Measurements from ENCODE around the gene C19orf67. TPM values are rescaled to one million over a fixed set of nuclear protein-coding genes. Genes with fewer than 3 reads are reported as not detected.

C19orf67 gene
- total and polyA plus RNA-seq, 2 of the 13 experiments (the other 11 are each of a cell fraction or from before 2014, with no cell fraction given): 0.11 to 0.32 TPM

- H3K27ac ChIP-seq (ENCODE audit: extremely low read length, insufficient read depth, low read length): no peak overlapping the region
- ChIA-PET CTCF (ENCODE audit: low intra/inter-chr PET ratio, low total read pairs) (no interaction called here), POLR2A (no interaction called here)
- no peak for DNase-seq (ENCODE audit: low spot score)
- H4K20me1 ChIP-seq (ENCODE audit: insufficient read depth, low read length): no peaks in the 10 kb centered on the region
- intact Hi-C loops (cut with micrococcal nuclease; ENCODE audit: unreplicated experiment): no loop called here
- H3K27me3 ChIP-seq (ENCODE audit: control insufficient read depth in 1 of 2, insufficient read depth in 2 of 2, low read length in 2 of 2): no peaks in the 10 kb centered on the region
- peaks cover 57% of the 10 kb centered on the region for H3K4me1 ChIP-seq (ENCODE audit: insufficient read depth, low read length)
- no peak overlapping the region for H3K9ac ChIP-seq (ENCODE audit: insufficient read depth, low read depth, low read length)
- 100% methylated on average over 1 of the region's 1 CpG for WGBS (ENCODE audit: low lambda C conversion rate)
- TF ChIP-seq NCOA2 (CRISPR knock-in tag; IDR thresholded peaks at IDR 0.05) (no peak), ZNF121 (CRISPR knock-in tag; IDR thresholded peaks at IDR 0.05) (peak; percentile 59)
- TF ChIP-seq, protein P1, sequence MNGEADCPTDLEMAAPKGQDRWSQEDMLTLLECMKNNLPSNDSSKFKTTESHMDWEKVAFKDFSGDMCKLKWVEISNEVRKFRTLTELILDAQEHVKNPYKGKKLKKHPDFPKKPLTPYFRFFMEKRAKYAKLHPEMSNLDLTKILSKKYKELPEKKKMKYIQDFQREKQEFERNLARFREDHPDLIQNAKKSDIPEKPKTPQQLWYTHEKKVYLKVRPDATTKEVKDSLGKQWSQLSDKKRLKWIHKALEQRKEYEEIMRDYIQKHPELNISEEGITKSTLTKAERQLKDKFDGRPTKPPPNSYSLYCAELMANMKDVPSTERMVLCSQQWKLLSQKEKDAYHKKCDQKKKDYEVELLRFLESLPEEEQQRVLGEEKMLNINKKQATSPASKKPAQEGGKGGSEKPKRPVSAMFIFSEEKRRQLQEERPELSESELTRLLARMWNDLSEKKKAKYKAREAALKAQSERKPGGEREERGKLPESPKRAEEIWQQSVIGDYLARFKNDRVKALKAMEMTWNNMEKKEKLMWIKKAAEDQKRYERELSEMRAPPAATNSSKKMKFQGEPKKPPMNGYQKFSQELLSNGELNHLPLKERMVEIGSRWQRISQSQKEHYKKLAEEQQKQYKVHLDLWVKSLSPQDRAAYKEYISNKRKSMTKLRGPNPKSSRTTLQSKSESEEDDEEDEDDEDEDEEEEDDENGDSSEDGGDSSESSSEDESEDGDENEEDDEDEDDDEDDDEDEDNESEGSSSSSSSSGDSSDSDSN (CRISPR knock-in tag; IDR thresholded peaks at IDR 0.05): 0 out of 2 replicates have a peak, but pooled peaks have one; percentile 15
- TF ChIP-seq, protein P2, sequence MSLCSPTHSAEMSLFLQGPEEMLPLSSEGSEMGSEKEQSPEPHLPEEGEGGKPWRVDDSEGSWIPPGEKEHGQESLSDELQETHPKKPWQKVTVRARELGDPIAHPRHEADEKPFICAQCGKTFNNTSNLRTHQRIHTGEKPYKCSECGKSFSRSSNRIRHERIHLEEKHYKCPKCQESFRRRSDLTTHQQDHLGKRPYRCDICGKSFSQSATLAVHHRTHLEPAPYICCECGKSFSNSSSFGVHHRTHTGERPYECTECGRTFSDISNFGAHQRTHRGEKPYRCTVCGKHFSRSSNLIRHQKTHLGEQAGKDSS (CRISPR knock-in tag; IDR thresholded peaks at IDR 0.05; ENCODE audit: borderline replicate concordance, low read depth): no peak
- no peak overlapping the region for H2AFZ ChIP-seq (ENCODE audit: low read length)
- peaks cover 7% of the 10 kb centered on the region for H3K79me2 ChIP-seq (ENCODE audit: insufficient read depth, low read length)
- no peak overlapping the region for H3K4me2 ChIP-seq (ENCODE audit: low read depth, low read length)
- no peak for ATAC-seq
- no peak overlapping the region for H3K4me3 ChIP-seq (replicated peaks in 1 of 3; ENCODE audit: insufficient read depth in 1 of 3, low read depth in 2 of 3, low read length in 3 of 3)
- H3K36me3 ChIP-seq (replicated peaks in 1 of 2; ENCODE audit: control insufficient read depth in 1 of 2, insufficient read depth in 2 of 2, low read length in 2 of 2): no peaks in the 10 kb centered on the region
- no TSS peak for BruUV-seq (replicated peaks)
- in situ Hi-C loops (cut with HindIII; ENCODE audit: extremely low pct_ligation_motif_present, low pct_unique_long_range_greater_than_20kb): no loop called here
- H3K9me3 ChIP-seq (ENCODE audit: low read length): no peaks in the 10 kb centered on the region
- no peak for FAIRE-seq
Measured at GRCh38 chr19:14111486-14111885, 25.9 kb upstream of the C19orf67 start.

DNA sequence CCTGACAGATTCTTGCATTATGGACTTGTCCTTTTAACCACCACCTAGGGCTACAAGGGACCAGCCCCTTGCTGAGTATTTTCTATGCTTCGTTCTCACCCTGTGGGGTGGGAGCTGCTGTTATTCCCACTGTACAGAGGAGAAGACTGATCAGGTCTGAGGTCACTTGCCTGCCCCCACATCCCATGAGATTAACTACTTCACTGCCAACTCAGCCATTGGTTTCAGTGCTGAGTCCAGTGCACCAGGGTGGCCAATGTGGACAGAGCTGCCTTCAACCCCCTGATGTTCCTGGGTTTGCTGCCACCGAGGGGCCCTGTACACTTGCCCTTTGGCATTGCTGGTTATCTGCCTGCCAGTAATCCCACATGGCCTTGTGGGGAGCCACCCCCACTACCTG is 25.1 kb upstream of the C19orf67 start:
- Histone ChIP-seq H3K9ac (ENCODE audit: insufficient read depth, low read depth, low read length) (no peak overlapping the region), H3K36me3 (replicated peaks in 1 of 2; ENCODE audit: control insufficient read depth in 1 of 2, insufficient read depth in 2 of 2, low read length in 2 of 2) (peaks cover 0 to 2% of the 10 kb centered on the region in 2 experiments; a peak in 1 of 5 replicates), H3K27me3 (ENCODE audit: control insufficient read depth in 1 of 2, insufficient read depth in 2 of 2, low read length in 2 of 2) (no peaks in the 10 kb centered on the region), H3K79me2 (ENCODE audit: insufficient read depth, low read length) (no peaks in the 10 kb centered on the region), H2AFZ (ENCODE audit: low read length) (no peak overlapping the region), H3K4me2 (ENCODE audit: low read depth, low read length) (no peak overlapping the region), H3K4me1 (ENCODE audit: insufficient read depth, low read length) (peaks cover 48% of the 10 kb centered on the region), H4K20me1 (ENCODE audit: insufficient read depth, low read length) (no peaks in the 10 kb centered on the region), H3K27ac (ENCODE audit: extremely low read length, insufficient read depth, low read length) (no peak overlapping the region), H3K4me3 (replicated peaks in 1 of 3; ENCODE audit: insufficient read depth in 1 of 3, low read depth in 2 of 3, low read length in 3 of 3) (no peak overlapping the region), H3K9me3 (ENCODE audit: low read length) (no peaks in the 10 kb centered on the region)
- ChIA-PET CTCF (ENCODE audit: low intra/inter-chr PET ratio, low total read pairs) (no interaction called here), POLR2A (no interaction called here)
- ATAC-seq: no peak
- DNase-seq (ENCODE audit: low spot score): no peak
- intact Hi-C loops (cut with micrococcal nuclease; ENCODE audit: unreplicated experiment): no loop called here
- no CpG with 5 or more reads among the region's 2 CpGs for WGBS (ENCODE audit: low lambda C conversion rate)
- in situ Hi-C loops (cut with HindIII; ENCODE audit: extremely low pct_ligation_motif_present, low pct_unique_long_range_greater_than_20kb): no loop called here
- FAIRE-seq: no peak
- BruUV-seq (replicated peaks): no TSS peak
- no peak for TF ChIP-seq PTBP1 (IDR thresholded peaks at IDR 0.05; ENCODE audit: low read depth, low read length, poor library complexity, severe bottlenecking)
- peak; percentile 46 for TF ChIP-seq ZNF687 (CRISPR knock-in tag; IDR thresholded peaks at IDR 0.05)
- TF ChIP-seq, protein P3, sequence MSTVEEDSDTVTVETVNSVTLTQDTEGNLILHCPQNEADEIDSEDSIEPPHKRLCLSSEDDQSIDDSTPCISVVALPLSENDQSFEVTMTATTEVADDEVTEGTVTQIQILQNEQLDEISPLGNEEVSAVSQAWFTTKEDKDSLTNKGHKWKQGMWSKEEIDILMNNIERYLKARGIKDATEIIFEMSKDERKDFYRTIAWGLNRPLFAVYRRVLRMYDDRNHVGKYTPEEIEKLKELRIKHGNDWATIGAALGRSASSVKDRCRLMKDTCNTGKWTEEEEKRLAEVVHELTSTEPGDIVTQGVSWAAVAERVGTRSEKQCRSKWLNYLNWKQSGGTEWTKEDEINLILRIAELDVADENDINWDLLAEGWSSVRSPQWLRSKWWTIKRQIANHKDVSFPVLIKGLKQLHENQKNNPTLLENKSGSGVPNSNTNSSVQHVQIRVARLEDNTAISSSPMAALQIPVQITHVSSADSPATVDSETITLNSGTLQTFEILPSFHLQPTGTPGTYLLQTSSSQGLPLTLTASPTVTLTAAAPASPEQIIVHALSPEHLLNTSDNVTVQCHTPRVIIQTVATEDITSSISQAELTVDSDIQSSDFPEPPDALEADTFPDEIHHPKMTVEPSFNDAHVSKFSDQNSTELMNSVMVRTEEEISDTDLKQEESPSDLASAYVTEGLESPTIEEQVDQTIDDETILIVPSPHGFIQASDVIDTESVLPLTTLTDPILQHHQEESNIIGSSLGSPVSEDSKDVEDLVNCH (CRISPR knock-in tag; IDR thresholded peaks at IDR 0.05): no peak
- no peak for TF ChIP-seq HES4 (CRISPR knock-in tag; IDR thresholded peaks at IDR 0.05; ENCODE audit: borderline replicate concordance)
